CD4-positive, alpha-beta T cell treated with Interleukin-21 for 1 hour (primary cell): ENCODE data around the gene FMNL3.
"Not testable (repeated sequence)": the region's sequence is repeated elsewhere in the genome, so short reads cannot be mapped to it uniquely, and the experiment has no call there.

Experiments used
- DNase-seq: peaks from one replicate; pipeline ENCODE4 v3.0.0-alpha.2; 2020

Gene FMNL3

DNA sequence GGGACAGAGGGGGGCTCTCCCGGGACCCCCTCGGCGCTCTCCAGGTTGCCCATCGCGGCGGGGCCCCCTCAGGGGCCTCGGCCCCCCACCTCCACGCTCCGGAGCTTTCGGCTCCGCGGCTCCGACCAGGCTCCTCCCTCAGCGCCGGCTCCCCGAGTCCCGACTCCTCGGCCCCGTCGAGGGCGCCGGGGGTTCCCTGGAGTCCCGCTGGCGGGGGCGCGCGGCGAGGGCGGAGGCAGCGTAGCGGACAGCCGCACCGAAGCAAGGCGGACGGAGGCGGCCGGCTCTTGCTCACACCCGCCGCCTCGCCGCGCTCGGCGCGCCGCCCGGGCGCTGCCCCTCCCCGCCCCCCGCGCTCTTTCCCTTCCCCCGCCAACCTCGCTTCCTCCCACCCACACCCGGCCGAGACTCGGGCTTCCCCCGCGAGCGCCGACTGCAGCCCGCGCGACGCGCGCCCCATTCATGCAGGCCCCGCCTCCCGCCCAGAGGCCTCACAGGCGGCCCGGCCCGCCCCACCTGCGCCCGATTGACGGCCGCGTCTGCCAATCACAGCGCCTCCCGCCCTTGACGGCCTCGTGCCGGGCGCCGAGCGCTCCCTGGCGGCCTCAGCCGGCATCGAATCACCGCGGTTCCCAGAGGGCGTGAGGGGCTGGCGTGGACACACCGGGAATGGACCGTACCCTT lies at the start of gene FMNL3:
Gene FMNL3, minus strand, starts transcription at position 278 of the 684 bp plus-strand sequence. Its CDS starts 225 bp downstream, at position 53.
- DNase-seq, result peak; percentile 98

DNA sequence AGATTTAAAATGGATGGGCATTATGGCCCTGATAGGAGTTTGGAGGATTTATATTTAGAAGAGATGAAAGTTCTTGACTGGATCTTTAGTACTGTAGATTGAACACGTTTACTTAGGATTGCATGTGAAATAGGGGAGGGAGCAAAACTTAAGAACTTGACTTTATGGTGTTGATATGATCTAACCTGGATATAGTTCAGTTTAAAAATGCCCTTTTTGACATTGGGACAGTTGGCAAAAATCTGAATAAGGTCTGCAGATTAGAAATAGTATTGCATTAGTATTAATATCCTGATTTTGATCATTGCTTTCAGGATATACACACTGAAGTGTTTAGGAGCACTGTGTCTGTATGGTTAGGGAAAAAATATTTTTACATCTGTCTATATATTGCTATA lies 43.8 kb upstream of the FMNL3 start:
- DNase-seq, result no peak

- DNase-seq, result peak; percentile 43
Observed at GRCh38 chr12:49750027-49750995, 43.1 kb upstream of the FMNL3 start.

GRCh38 chr12:49748800-49749199 lies 41.6 kb upstream of the FMNL3 start:
- no peak for DNase-seq

- no peak for DNase-seq
Observed at GRCh38 chr12:49748306-49748705, 41.1 kb upstream of the FMNL3 start.

DNA sequence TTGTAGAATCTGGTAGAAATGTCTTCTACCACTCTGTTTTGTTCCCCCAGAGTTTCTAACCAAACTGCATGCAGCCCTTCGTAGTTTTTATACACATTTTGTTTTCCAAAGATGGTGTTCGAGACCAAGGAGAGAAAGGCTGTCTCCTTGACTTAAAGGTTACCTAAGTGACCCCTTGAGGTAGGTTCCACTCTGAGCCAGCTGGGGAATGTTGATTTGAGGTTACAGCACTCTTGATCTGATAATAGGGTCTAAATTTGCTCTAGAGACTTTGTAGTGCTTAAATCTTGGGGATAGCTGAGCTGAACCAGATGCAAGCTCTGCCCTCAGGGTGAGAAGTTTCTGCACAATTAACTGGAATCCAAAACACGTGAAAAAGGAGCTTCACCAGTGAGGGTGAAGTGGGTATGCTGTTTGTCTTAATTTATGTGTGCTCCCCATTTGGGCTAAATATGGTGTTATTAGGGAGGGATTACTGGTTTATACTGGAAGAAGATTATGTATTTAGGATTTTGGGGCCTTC lies 37.2 kb upstream of the FMNL3 start:
- no peak for DNase-seq

- DNase-seq, result peak; percentile 94
Observed at GRCh38 chr12:49741882-49742620, 34.8 kb upstream of the FMNL3 start.

DNA sequence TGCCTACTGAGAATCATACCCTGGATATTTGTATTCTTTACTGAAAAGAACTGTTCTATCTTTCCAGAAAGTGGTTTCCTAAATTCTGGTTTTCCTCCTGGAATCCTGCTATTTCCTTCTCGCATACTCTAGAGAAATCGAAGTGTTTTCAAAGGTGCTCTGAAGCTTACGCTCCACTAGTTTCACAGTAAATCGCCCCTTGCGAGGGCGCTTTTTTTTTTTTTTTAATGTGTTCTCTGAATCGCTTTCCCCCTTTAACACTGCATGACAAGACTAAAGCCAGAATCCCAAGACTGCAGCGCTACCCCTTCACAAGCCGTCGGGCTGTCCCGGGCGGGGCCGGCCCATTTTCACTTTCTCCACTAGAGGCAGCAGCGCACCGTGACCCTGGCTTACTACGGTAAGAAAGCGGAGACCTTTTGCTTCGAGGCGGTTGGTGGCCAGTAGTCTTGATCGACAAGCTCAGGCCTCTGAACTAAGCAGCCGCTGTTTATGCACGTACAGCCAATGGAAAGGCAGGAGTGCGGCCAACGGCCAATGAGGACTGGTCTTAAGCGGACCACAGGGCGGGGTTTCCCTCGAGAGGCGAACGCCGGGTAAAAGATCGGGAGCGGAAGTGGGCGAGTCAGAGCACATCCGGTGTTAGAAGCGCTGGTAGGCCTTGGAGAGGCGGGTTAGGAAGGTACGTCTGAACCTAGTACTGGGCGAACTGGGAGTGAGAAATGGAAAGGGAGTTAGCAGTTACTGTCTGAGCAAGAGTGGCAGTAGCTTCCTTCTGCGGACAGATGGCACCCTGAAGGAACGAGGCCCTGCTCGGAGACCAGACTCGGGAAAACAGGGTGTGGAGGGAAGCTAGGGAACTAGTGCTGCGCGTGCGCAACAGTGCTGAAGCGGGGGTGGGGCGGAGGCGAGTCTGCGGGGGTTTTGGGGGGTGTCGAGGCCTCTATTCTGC lies 34.0 kb upstream of the FMNL3 start, which contains the start of gene TMBIM6:
Gene TMBIM6, plus strand, starts transcription at position 628 of the 952 bp plus-strand sequence. CDS start 10,937 bp downstream, outside the sequence.
- peak; percentile 100 for DNase-seq

- DNase-seq, result not testable (repeated sequence)
Observed at GRCh38 chr12:49740277-49740676, 33.1 kb upstream of the FMNL3 start.

- not testable (repeated sequence) for DNase-seq
Observed at GRCh38 chr12:49738721-49739120, 31.5 kb upstream of the FMNL3 start.

- DNase-seq, result not testable (repeated sequence)
Observed at GRCh38 chr12:49734900-49735299, 27.7 kb upstream of the FMNL3 start.

DNA sequence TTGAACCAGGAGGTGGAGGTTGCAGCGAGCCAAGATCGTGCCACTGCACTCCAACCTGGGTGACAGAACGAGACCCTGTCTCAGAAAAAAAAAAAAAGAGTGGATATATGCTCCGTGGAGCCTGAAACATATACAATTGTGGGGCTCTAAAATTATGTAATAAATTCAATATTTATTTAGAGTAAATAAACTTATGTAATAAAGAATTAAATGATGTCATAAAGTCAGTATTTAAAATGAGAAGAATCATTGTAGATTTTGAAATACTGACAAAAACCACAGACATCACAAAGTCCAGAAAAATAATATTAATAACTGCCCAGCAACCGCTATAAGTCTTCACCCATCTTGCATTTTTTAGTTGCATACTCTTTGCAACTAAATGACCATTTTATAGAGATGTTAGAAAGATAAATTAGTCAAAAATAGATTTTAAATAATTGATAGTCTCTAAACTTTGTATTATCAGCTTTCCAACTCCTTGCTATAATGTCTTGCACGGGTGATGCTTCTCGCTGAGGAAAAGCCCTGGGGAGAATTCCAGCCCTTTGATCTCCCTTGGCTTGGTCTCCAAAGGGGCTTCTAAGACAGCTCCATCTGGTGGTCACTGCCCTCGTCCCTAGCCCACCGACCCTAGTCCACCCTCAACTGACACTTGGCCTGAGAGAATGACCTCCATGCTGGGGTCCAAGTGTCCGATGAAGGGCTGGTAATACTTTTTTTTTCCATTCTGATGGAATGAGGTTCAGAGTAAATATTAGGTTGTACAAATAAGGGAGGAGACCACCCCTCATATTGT lies 26.2 kb upstream of the FMNL3 start:
- no peak for DNase-seq

GRCh38 chr12:49730568-49731101 lies 23.4 kb upstream of the FMNL3 start:
- no peak for DNase-seq

- no peak for DNase-seq
Observed at GRCh38 chr12:49730050-49730449, 22.8 kb upstream of the FMNL3 start.

DNA sequence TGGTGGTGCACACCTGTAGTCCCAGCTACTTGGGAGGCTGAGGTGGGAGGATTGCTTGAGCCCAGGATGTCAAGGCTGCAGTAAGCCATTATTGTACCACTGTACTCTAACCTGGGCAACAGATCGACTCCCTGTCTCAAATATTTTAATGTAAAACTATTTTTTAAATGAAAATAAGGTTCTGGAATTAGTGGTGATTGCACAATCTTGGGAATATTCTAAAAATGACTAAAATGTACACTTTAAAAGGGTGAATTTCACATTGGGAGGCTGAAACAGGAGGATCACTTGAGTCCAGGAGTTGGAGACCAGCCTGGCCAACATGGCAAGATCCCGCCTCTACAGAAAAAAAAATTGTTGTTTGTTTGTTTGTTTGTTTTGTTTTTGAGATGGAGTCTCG lies 21.2 kb upstream of the FMNL3 start:
- no peak for DNase-seq

DNA sequence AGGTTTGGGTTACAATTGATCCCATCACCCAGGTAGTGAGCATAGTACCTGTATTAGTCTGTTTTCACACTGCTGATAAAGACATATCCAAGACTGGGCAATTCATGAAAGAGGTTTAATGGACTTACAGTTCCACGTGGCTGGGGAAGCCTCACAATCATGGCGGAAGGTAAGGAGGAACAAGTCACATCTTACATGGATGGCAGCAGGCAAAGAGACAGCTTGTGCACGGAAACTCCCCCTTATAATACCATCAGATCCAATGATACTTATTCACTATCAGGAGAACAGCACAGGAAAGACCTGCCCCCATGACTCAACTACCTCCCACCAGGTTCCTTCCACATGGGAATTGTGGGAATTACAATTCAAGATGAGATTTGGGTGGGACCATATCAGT lies 14.2 kb upstream of the FMNL3 start:
- not testable (repeated sequence) for DNase-seq

GRCh38 chr12:49720214-49720613 lies 13.0 kb upstream of the FMNL3 start:
- peak; percentile 21 for DNase-seq

GRCh38 chr12:49717800-49718199 lies 10.6 kb upstream of the FMNL3 start:
- DNase-seq, result not testable (repeated sequence)

DNA sequence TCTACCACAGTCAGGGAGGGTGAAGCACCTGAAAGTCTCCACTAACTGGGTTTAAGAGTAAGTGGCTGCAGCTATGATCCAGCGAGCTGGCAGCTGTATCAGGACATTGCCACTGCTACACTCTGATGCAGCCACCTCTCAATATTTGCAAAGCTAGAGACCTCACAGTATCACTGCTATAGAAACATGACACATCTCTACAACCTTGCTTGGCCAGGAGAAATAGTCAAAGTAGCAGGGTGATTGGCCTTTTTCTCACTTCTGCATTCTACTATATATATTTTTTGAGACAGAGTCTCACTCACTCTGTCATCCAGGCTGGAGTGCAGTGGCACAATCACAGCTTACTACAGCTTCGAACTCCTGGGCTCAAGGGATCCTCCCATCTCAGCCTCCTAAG lies 9.3 kb upstream of the FMNL3 start:
- no peak for DNase-seq

- DNase-seq, result not testable (repeated sequence)
Observed at GRCh38 chr12:49713952-49714351, 6.7 kb upstream of the FMNL3 start.
